HL-60 (cell line): ENCODE data around the gene KIF4B.

Source experiments
- DNase-seq, 2 experiments: peaks; one replicate each; pipeline ENCODE4 v3.0.0-alpha.2; 2010 to 2020; ENCODE audit warnings: low read depth in 1 of 2, low spot score in 1 of 2
- H3K27ac ChIP-seq: fragments of 250-450 bp; sonication (Bioruptor Pico); replicated peaks from 2 replicates; pipeline ENCODE4 v1.5.1; 2020; ENCODE audit warnings: mild to moderate bottlenecking, moderate library complexity
- H3K27me3 ChIP-seq: fragments of 250-450 bp; sonication (Bioruptor Pico); 2 replicates; pipeline ENCODE4 v1.5.1; 2021; ENCODE audit warnings: mild to moderate bottlenecking, moderate library complexity; ENCODE audit not compliant: insufficient read depth, poor library complexity, severe bottlenecking
- H3K4me3 ChIP-seq: replicated peaks from 2 replicates; pipeline ENCODE4 v1.5.1; 2011; ENCODE audit warnings: mild to moderate bottlenecking, control low read depth, low read length; ENCODE audit not compliant: insufficient read depth
- CTCF ChIP-seq: IDR thresholded peaks from one replicate; pipeline ENCODE4 v1.5.1; 2011; ENCODE audit warnings: low read length, control low read depth, inconsistent platforms; ENCODE audit not compliant: insufficient read depth
- GABPA ChIP-seq: IDR thresholded peaks from 2 replicates; pipeline ENCODE4 v1.6.1; 2012; ENCODE audit warnings: low read depth
- POLR2AphosphoS5 ChIP-seq: IDR thresholded peaks from 2 replicates; pipeline ENCODE4 v1.6.1; 2012; ENCODE audit warnings: low read depth
- REST ChIP-seq: IDR thresholded peaks from 2 replicates; pipeline ENCODE4 v1.6.1; 2012; ENCODE audit warnings: low read depth; ENCODE audit not compliant: insufficient replicate concordance
- SPI1 ChIP-seq: IDR thresholded peaks from 2 replicates; pipeline ENCODE4 v1.6.1; 2012; ENCODE audit warnings: low read depth, mild to moderate bottlenecking, borderline replicate concordance

The KIF4B gene

GRCh38 chr5:155066886-155067595 is 53.5 kb downstream of the KIF4B start:
- Histone ChIP-seq H3K4me3 (no peak overlapping the region), H3K27ac (no peak overlapping the region), H3K27me3 (no peaks in the 10 kb centered on the region)
- no peak for DNase-seq
- TF ChIP-seq CTCF: no peak
- no peak for TF ChIP-seq REST
- no peak for TF ChIP-seq POLR2AphosphoS5
- no peak for TF ChIP-seq SPI1
- TF ChIP-seq GABPA: no peak
